ENCODE results near the gene ANKRD13D.

The ANKRD13D gene

DNA sequence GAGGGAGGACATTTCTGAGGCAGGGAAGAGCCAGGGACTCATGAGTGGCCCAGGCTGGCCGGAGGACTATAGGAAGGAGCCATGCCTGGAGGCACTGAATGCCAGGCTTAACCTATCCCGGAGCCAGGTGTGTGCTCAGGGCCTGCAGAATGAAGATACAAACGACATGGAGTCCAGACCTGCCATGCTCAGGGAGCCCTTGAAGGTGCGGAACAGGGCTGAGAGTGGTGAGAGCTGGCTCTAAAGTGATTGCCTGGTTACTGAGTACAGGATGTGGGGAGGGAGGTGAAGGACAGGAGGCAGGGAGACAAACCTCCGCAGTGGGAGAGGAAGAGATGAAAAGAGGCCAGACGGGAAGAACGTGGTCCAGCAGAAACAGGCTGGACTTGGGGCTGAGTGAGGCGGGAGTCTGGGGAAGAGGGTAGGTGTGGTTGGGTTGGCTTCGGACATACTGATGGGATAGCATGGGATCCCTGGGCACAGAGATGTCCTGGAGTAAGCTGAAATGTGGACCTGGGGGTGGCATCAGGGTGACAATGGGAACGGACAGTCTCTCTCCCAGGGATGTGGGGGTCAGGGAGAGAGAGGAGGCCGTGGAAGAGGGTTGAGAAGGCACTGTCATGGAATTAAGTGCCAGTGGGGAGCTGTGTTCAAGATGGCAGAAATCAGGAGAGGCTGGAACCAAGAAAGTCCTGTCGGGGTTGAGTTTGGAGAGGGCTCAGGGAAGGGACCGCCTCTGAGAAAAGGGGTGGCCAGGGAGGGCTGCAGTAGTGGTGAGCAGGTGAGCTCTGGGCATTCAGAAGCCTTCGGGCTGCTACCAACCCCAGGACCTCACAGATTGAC lies 1.5 kb upstream of the ANKRD13D start:
- no peak for DNase-seq

DNA sequence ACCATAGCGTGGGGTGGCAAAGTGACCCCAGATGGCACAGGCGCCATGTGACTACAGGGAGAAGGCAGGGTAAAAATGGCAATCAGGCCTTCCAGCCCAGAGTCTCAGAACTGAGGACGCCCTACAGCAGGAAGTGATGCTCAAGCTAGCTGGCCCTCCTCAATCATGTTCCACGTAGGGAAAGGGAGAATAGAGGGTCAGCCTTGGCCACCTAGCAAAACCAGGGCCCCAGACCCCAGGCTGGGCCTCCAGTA lies 978 bp upstream of the ANKRD13D start:
- no peak for DNase-seq

DNA sequence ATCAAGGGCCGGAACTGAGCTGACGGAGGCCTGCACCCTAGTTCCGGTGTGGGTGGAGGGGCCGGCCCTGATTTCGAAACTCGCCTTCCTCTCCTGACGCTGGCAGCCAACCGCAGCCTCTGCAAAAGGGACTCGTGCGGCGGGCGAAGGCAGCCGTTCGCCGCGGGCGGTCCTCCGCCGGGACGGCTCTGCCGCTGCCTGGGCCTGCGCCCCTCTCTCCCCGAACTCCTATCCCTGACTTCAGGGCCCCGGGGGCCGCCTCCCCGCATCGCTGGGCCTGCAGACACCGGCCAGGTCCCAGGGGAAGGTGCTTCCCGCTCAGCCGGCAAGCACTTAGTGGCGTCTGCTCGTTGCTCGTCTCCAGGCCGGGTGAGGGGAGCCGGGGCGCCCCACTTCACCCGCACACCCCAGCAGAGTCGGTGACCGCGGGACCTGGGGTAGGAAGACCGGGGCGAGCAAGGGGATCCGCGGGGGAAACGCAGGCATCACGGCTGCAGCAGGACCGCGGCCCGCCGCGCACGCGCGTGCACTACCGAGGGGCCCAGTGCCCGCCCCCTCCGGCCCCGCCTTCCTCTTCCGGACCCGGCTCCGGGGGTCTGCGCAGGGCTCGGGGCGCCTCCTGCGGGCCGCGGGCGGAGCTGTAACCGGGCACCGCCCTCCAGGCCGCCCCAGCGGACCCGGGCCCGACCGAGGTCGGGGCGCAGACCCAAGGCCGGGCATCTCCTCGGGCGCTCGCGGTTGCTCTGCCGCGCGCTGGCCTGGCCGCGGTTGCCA lies 464 bp upstream of the ANKRD13D start:
- peak; percentile 87 for DNase-seq

DNA sequence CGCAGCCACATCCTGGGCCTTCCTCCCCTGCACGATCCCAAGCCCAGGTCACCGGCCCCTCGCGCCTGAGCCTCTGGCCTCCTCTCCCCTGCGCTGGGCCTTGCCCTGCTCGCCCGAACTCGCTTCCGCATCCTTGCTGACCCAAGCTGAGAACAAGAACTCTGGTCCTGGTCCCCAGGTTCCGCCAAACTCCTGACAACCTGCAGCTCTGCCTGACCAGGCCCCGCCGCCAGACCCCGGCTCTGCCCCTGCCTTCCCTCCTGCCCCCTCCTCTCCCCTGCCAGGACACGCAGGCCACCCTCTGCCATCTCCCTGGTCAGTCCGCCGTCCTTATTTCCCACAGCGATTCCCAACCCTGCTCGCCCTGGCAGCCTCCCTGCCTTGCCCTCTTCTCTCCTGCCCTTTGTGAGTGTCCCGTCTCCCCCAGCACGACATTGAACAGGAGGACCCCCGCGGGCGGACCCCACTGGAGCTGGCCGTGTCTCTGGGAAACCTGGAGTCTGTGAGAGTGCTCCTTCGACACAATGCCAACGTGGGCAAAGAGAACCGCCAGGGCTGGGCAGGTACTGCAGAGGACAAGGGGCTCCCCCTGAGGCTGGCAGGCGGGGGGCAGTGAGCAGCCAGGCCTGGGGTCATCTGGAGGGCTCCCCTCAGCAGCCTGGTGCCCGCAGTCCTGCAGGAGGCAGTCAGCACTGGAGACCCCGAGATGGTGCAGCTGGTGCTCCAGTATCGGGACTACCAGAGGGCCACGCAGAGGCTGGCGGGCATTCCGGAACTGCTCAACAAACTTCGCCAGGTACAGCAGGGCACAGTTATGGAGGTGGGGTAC lies 762 bp downstream of the ANKRD13D start:
- no peak for DNase-seq

DNA sequence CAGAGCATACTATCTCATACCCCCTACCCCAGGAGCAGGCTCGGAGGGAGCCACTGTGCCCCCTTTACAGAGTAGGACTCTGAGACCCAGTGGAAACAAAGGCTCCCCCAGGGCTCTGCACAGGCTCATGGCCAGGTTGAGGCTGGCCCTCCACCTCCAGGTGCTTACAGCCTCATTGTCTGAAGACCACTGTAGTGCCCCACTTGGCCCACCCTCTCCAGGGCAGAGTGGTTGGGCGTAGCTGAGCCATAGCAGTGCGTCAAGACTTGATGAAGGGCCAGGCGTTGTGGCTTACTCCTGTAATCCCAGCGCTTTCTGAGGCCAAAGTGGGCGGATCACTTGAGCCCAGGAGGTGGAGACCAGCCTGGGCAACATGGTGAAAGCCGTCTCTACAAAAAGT lies 1.7 kb downstream of the ANKRD13D start:
- no peak for DNase-seq

DNA sequence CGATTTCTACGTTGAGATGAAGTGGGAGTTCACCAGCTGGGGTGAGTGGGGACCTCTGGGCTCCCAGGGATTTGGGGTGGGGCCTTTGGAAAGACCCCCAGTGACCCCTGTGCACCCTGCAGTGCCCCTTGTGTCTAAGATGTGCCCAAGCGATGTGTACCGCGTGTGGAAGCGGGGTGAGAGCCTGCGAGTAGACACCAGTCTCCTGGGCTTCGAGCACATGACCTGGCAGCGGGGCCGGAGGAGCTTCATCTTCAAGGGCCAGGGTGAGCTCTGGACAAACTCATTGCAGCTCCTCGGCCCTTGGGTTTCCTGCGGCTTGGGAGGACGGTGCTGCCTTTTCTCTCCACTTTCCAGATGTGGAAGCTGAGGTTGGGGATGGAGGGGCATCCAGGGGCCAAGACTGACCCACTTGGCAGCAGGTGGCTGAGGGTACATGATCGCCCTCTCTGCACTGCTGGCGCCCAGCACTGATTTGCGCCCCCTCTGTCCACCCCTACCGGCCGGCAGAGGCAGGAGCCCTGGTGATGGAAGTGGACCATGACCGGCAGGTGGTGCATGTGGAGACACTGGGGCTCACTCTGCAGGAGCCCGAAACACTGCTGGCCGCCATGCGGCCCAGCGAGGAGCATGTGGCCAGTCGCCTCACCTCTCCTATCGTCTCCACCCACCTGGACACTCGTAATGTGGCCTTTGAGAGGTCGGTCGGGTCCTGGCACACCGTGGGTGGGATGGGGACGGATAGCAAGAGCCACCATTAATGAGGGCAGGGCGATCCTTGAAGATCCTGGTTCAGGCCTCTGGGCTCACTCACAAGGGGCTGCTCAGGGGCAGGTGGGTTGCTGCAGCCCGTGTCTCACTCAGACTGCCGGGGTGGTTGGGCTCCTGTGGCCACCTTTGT lies 2.6 kb downstream of the ANKRD13D start:
- no peak for DNase-seq

DNA sequence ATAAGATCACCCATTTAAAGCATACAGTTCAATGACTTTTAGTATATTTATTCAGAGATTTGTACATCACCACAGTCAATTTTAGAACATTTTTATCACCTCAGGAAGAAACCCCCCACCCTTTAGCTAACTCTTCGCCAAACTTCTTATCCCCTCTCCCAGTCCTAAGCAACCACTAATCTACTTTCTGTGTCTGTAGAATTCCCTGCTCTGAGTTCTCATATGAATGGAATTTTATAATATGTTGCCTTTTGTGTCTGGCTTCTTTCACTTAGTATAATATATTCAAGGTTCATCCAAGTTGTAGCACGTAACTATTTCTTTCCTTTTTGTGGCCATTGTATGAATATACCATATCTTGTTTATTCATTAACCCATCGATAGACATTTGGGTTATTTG lies 3.6 kb downstream of the ANKRD13D start:
- no peak for DNase-seq

DNA sequence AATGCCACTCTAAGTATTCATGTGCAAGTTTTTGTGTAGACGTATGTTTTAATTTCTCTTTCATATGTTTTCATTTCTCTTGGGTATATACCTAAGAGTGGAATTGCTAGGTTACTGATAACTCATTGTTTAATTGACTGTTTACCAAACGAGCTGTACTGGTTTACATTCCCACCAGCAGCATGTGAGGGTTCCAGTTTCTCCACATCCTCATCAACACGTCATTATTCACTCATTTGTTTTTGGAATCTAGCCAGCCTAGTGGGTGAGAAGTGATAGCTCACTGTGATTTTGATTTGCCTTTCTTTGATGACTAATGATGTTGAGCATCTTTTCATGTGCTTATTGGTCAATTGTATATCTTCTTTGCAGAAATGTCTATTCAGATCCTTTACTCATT lies 4.0 kb downstream of the ANKRD13D start:
- DNase-seq: no peak

DNA sequence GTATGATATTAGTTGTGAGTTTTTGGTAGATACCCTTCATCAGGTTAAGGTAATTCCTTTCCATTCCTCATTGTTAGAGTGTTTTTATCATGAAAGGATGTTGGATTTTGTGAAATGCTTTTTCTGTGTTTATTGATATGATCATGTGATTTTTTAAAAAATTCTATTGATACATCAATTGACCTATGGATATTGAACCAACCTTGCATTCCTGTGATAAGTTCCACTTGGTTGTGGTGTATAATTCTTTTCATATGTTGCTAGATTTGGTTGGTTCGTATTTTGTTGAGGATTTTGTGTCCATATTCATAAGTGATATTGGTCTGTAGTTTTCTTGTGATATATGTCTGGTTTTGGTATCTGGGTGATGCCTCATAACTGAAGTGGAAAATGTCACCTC lies 6.7 kb downstream of the ANKRD13D start:
- DNase-seq: no peak

DNA sequence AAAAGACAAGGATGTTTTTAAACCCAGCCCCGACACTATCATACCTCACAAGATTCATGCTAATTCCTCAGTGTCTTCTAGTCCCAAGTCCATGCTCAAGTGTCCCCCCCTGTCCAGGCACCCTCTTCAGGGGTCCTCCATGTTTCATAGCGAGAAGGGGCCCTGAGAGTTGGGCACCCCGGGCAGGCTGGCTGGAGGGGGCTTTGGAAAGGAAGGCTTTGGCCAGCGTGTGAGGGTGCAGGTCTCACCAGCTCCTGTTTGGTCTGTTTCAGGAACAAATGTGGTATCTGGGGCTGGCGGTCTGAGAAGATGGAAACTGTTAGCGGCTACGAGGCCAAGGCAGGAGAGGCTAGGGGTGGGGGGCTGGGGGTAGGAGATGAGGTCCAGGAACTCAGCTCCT lies 9.7 kb downstream of the ANKRD13D start:
- DNase-seq: no peak

DNA sequence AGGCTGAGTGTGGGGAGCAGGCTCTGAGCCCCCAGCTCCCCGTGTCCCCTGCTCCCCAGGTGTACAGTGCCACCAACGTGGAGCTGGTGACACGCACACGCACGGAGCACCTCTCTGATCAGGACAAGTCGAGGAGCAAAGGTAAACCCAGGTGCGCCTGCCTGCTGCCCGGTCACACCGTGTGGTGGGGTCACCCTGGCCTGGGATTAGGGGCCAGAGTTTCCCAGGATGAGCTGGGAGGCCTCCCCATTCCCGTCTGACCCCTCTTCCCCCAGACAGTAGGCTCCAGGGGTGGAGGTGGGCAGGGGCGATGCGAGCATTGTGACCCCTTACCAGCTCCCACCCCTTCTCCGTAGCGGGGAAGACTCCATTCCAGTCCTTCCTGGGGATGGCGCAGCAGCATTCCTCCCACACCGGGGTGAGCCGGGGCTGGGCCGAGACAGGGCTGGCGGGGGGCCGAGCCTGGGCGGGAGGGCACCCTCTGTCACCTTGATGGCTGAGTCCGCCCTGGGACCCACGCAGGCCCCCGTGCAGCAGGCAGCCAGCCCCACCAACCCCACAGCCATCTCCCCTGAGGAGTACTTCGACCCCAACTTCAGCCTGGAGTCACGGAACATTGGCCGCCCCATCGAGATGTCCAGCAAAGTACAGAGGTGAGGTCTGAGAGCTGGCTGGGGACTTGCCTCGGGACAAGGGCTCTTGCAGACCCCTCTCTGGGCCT lies 10.5 kb downstream of the ANKRD13D start:
- DNase-seq: no peak

DNA sequence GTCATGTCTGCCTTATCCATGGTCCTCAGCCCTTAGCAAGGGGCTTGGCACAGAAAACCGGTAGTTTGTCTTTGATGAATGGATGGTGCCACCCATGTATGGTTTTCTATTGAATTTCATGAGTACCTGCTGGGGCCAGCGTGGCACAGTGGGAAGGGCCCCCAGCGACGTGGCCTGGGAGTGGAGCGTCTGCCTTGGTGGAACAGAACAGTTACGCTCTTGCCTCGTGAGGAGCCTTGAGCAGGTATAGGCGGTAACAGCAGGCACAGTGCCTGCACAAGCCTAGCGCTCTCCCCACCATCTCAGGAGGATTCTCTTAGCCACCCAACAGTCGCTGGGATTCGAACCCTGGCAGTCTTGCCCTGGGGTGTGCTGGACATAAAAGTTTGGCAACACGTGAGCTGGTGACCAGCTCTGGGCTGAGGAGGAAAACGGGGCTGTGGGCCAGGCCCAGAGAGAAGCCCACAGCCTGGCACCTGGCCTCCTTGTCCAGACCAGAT lies 11.2 kb downstream of the ANKRD13D start:
- DNase-seq: no peak

DNA sequence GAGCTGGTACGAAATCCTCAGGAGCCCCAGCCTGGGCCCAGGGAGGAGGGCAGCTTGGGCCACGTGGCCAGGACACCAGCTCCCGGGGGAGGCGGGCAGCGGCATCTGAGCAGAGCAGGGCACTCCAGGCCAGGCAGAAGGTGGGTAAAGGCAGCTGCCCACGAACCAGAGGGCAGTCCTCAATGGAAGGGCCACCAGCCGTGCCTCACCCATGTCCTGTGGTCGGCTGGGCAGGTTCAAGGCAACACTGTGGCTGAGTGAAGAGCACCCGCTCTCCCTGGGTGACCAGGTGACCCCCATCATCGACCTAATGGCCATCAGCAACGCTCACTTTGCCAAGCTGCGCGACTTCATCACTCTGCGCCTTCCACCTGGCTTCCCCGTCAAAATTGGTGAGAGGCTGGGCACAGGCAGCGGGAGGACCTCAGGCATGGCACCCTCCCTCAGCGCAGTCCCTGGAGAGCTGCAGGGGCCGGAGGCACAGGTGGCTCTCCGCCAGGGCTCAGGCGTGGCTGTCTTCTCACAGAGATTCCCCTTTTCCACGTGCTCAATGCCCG lies 11.7 kb downstream of the ANKRD13D start:
- DNase-seq: no peak

DNA sequence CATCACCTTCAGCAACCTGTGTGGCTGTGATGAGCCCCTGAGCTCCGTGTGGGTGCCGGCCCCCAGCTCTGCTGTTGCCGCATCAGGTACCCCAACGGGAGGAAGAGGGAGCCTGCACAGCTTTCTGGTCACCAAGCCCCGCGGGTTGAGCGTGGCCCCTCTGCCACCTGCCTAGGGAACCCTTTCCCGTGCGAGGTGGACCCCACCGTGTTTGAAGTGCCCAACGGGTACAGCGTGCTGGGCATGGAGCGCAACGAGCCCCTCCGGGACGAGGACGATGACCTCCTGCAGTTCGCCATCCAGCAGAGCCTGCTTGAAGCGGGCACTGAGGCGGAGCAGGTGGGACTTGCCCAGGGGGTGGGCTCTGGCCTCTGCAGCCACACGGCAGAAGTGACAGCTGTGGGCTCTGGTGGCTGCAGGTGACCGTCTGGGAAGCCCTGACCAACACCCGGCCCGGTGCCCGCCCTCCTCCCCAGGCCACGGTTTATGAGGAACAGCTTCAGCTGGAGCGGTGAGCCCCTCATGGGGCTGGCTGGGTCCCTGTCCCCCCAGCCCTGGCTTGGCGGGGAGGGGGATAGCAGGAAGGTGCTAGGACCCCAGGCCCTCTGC lies 12.3 kb downstream of the ANKRD13D start:
- DNase-seq: no peak

DNA sequence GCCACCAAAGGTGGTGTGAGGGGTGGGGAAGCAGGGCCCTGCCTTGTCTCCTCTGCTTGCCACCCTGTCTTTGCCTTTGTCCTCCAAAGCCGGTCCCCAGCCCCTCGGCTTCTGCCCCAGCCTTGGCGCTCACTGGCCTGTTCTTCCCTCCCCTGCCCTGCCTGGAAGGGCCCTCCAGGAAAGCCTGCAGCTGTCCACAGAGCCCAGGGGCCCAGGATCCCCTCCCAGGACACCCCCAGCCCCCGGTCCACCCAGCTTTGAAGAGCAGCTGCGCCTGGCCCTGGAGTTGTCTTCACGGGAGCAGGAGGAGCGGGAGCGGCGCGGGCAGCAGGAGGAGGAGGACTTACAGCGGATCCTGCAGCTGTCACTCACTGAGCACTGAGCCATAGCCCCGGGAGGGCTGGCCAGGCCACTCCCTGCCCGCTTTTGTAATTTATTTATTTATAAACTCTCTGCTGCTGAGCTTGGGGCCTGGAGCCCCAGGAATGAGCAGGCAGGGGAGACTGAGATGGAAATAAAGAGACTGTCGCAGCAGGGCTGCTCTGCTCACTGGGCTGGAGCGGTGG lies 12.9 kb downstream of the ANKRD13D start:
- DNase-seq: no peak

DNA sequence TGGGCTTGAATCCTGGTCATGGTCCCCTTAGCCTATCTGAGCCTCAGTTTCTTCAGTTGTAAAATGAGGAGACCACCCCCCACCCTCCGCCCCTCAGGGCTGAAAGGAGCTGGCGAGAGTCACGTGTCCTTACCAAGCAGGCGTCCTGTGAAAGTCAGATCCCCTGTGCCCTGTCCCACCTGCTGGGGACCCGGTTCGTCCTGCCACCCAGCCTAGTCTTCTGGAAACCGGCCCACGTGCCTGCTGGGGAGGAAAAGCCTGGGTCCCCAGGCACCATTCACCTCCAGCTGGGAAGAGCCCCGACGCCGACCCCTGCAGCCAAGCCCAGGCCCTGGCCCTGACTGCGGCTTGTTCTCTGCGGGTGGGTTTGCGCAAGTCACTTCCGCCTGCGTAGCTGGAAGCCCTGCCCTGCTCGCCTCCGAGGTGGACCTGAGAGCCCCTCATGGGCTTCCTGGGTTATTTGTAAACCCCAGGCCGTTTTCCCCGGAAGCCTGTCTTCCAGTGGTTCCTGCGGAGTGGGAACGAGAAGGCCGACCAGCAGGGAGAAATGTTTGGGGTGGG lies 13.5 kb downstream of the ANKRD13D start:
- no peak for DNase-seq

DNA sequence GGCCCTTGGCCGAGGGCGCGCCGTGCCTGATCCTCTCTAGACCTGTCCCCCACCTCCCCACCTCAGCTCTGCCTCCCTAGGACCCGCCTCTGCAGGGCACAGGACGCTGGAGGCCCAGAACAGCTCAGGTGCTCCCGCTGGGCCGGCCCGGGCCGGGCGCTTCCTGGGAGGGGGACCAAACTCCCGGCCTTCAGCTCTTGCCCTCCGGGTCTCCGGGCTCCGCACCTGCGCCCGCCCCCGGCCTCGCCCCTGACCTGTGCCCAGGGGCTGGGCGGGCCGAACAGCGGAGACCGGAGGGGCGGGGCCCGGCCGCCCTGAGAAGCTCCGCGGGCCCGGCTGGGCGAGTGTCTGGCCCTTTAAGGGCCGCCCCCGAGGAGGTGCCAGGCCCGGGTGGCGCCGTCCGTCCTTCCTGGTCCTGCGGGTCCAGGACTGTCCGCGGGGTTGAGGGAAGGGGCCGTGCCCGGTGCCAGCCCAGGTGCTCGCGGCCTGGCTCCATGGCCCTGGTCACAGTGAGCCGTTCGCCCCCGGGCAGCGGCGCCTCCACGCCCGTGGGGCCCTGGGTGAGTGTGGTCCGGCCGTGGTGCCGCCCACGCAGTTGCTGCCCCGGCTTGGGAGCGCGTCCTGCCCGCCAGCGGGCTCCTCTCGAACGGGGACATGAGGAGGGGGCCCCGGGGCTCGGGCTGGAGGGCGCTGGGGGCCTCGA lies 14.2 kb downstream of the ANKRD13D start, which contains the start of gene SSH3:
Gene SSH3 (plus strand): TSS at position 399 of the 703 bp plus-strand sequence. CDS start 96 bp downstream, at position 495.
- DNase-seq: peak; percentile 40

DNA sequence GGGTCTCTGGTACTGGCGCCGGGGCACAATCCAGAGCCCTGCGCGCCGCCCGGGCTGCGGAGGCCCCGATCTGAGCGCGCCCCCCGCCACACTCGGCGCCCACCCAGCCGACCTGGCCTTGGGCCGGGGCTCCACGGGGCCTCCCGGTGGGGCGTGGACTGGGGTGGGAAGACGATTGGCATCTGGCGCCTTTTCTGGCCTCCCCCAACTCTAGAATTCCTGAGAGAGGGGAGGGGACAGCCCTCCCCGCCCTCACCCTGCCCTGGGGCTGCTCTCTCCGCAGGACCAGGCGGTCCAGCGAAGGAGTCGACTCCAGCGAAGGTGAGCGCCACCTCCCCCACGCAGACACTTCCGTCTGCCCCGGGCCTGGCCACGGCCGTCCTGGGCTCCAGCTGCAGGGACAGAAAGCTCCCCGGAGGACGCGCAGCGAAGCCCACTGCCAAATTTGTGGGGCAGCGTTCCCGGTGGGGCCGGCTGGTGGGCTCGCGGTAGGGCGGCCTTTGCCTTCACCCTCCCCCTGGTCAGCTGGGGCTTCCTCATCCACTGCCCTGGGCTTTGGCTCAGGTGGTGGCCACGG lies 14.8 kb downstream of the ANKRD13D start:
- DNase-seq: no peak

Data from activated gamma-delta T cell (primary cell).